Activated naive CD4-positive, alpha-beta T cell treated with anti-CD3 and anti-CD28 coated beads, Interleukin-2, amount 50 U/mL, for 72 hours (primary cell): ENCODE data around the gene MROH7. TPM values are rescaled to one million over a fixed set of nuclear protein-coding genes. Genes with fewer than 3 reads are reported as not detected.

Experiments used
- ATAC-seq, 2 donors: fragments of 150-1000 bp; cut with Tn5 transposase; 2 replicates each; pipeline ENCODE4 v1.10.0; 2021; ENCODE audit warnings: mild to moderate bottlenecking in 2 of 2, moderate library complexity in 2 of 2
- DNase-seq, 2 donors: peaks; one replicate each; pipeline ENCODE4 v3.0.0; 2021 to 2022; ENCODE audit warnings: low spot score in 2 of 2
- H3K27ac Mint-ChIP-seq, 2 donors: one replicate each; pipeline ENCODE4 v1.8.0; 2022; ENCODE audit warnings: mild to moderate bottlenecking in 2 of 2, mixed read lengths in 2 of 2
- H3K36me3 Mint-ChIP-seq, 2 donors: one replicate each; pipeline ENCODE4 v1.8.0; 2022; ENCODE audit warnings: mixed read lengths in 2 of 2
- H3K9me3 Mint-ChIP-seq, 2 donors: one replicate each; pipeline ENCODE4 v1.8.0; 2022; ENCODE audit warnings: mixed read lengths in 2 of 2
- total RNA-seq, 2 donors: library from RNA; stranded (reverse); gene quantifications; one replicate each; pipeline ENCODE4 v1.2.3, GENCODE V29; 2022

Gene MROH7
- total RNA-seq, 2 donors from 2014 or later, result 0.11 to 0.53 TPM

DNA sequence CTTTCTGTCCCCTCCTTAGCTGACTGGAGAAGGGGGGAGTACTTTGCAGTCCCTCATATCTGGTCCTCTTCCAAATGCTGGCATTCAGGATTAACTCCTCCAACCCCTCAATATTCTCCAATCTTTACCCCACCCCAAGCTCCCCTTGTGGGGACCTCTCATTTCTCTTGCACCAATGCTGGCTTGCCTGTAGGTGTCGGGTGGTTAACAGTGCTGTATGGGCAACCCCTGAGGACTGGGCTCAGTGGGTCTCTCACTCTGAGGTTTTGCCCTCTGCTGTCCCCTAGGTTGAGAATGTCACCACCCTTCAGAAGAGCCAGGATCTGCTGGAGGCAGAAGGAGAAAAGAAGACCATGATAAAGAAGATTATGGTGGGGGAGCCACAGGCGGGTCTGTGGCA lies 27.0 kb downstream of the MROH7 start:
- DNase-seq (no peak), ATAC-seq (no peak)
- no peaks in the 10 kb centered on the region for H3K9me3 Mint-ChIP-seq
- H3K27ac Mint-ChIP-seq, result peak overlapping the region in 1 of 2 donors; percentile 48
- no peaks in the 10 kb centered on the region for H3K36me3 Mint-ChIP-seq

DNA sequence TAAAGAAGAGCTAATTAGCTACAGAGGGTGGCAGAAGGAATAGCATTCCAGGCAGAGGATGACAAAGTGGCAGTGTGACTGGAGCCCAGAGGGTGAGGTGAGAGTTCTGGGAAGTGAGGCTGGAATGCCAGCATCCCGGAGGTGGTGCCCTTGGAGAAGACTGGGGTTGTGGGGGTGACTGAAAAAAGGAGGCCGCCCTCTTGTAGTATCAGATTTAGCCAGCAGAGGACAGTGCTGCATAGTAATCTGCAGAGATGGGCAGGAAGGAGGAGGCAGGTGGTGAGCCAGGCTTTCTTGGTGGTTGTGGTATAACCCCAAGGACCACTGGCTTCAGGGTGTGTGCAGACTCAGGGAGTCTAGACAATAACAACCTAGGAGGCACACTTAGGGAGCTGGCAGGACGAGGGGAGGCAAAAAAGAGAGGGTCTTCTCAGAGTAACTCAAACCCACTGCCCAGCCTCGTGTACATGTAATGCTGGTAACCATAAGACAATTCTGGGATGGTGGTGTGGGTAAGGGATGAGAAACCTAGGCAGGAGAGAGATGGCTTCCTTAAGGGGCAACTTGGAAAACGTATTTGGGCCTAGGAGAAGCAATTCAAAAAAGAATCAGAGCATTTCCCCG lies 30.5 kb downstream of the MROH7 start:
- peak; percentile 68 to 82 for DNase-seq
- ATAC-seq, result peak; percentile 94 to 95
- Mint-ChIP-seq H3K9me3 (no peaks in the 10 kb centered on the region), H3K27ac (no peak overlapping the region), H3K36me3 (no peaks in the 10 kb centered on the region)

DNA sequence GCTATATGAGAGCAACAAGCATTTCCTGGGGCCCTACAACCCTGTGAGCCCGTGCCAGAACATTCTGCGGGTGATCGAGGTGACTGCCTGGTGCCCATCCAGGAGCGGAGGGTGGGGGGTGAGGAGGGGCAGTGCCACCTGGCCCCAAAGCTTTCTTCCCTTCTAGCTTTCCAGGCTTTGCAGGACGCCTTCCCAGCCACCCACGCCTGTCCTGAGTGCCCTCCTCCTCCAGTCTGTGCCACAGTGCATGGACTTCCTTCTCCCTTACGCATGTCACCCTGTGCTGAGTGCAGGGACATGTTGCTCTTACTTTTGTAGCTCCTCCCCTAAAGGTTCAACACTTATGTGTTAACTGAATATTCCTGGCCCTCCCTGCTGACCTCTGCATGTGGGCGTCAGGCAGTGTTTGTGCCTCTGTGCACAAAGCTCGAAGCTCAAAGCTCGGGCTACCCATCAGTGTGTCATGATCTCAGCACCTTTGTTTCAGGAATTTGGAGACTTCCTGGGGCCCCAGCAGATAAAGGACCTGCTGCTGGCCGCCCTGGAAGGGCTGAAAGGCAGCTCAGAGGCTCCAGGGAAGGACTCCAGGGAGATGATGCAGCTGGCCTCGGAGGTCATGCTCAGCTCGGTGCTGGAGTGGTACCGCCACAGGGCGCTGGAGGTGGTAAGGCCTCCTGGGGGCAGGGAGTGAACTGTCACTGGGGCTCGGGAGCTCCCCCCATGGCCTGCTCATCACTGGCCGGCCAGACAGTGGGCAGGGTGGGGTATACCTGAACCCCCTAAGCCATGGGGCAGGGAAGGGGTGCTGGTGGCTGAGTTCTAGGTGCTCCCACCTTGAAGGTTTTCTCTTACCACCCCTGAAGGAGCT lies 37.4 kb downstream of the MROH7 start:
- DNase-seq (no peak), ATAC-seq (no peak)
- no peaks in the 10 kb centered on the region for H3K36me3 Mint-ChIP-seq
- H3K9me3 Mint-ChIP-seq, result no peaks in the 10 kb centered on the region
- H3K27ac Mint-ChIP-seq, result no peak overlapping the region

DNA sequence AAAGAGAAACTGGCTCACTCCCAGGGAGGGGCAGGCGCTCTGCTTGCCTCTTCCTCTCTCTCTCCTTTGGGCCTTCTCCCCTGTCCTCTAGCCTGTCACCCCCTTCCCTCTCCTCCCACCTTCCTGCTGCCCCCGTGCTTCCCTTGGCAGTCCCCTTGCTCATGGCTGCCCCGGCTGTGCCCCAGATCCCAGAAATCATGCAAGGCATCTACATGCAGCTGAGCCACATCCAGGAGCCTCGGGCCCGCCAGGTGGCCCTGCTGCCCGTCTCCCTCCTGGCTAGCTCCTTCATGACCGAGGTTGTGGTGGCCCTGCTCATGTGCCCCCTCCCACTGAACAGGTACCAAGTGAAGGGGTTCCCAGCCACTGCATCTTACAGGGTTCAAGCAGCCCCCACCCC lies 38.1 kb downstream of the MROH7 start:
- DNase-seq, result no peak
- Mint-ChIP-seq H3K9me3 (no peaks in the 10 kb centered on the region), H3K36me3 (no peaks in the 10 kb centered on the region), H3K27ac (no peak overlapping the region)
- ATAC-seq, result no peak

DNA sequence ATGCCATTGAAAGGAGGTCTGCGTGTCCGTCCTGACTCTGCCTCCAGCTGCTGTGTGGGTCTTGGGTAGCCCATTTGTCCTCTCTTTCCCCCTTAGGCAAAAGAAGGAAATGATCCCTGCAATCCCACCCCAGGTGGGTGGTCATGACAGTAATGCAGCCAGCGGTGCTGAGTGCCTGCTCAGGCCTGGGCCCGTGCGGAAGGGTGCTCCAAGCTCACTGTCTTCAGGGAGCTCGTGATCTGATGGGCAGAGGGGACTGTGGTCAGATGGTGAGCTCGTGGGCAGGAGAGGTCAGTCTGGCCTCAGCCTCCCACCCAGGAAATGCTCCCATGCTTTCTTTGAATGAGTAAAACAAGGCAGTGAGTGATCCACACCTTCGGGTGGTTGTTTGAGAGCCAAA lies 38.8 kb downstream of the MROH7 start:
- no peaks in the 10 kb centered on the region for H3K36me3 Mint-ChIP-seq
- ATAC-seq (no peak), DNase-seq (no peak)
- H3K27ac Mint-ChIP-seq, result peak overlapping the region in 1 of 2 donors; percentile 86
- H3K9me3 Mint-ChIP-seq, result no peaks in the 10 kb centered on the region

DNA sequence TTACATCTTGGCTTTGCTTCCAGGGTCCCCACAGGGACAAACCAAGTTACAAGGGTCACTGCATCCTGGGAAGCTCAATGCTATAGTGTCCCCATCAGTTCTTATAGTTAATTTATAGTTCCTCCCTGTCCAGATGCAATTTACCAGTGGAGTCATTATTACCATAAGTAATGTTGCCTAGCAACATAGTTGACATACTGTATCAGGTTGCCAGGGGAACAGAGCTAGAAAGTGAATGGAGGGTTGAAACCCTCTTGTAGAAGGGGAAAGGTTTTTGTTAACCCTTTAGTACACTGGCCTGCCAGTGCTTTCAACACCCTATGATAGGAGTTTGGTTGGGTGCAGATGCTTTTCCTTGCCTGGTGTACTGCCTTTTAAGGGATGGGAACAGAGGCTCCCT lies 39.8 kb downstream of the MROH7 start:
- no peaks in the 10 kb centered on the region for H3K36me3 Mint-ChIP-seq
- DNase-seq (no peak), ATAC-seq (peak; percentile 13 to 58)
- H3K27ac Mint-ChIP-seq, result no peak overlapping the region
- no peaks in the 10 kb centered on the region for H3K9me3 Mint-ChIP-seq

DNA sequence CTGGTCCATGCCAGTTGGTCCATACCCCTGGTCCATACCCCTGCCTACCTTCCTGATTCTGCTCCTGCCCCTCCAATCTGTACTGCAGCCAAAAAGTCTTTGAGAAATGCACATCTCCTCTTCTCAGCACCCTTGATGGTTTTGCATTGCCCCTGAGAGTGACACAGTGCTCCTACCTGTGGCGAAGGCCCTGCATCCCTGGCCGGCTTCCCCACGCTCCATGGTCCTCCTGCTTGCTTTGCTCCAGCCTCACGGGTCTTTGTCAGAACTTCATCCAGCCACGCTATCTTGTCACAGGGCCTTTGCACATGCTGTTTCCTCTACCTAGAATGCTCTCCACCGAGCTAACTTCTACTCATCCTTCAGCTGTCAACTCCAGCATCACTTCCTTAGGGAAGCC lies 41.9 kb downstream of the MROH7 start:
- Mint-ChIP-seq H3K36me3 (no peaks in the 10 kb centered on the region), H3K27ac (peak overlapping the region in 1 of 2 donors; percentile 90), H3K9me3 (no peaks in the 10 kb centered on the region)
- ATAC-seq, result no peak
- no peak for DNase-seq

DNA sequence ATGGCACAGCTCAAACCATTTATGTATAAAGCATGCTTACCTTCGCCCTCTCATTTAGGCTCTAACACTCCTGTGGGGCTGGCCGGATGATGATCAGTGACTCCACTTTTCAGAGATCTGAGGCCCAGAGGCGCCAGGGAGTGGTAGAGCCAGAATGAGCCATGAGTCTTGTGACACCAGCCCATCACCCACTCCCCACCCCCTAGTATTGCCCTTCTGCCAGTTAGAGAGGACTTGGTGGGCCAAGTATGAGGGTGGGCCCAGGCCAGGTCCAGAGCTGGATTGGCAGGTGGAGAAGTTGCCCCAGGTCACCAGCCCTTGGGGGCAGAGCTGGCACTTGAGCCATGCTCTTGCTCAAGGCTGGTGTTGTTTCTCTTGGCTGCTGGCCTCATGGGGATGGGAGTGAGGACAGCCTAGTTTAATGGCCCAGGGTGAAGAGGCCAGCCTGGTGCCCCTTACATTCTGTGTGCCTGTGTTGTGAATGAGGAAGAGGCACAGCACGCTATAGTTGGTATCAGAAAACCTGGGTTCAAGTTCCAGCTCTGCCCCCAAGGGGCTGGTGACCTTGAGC lies 43.8 kb downstream of the MROH7 start:
- Mint-ChIP-seq H3K9me3 (no peaks in the 10 kb centered on the region), H3K36me3 (no peaks in the 10 kb centered on the region), H3K27ac (no peak overlapping the region)
- ATAC-seq, result no peak
- no peak for DNase-seq

DNA sequence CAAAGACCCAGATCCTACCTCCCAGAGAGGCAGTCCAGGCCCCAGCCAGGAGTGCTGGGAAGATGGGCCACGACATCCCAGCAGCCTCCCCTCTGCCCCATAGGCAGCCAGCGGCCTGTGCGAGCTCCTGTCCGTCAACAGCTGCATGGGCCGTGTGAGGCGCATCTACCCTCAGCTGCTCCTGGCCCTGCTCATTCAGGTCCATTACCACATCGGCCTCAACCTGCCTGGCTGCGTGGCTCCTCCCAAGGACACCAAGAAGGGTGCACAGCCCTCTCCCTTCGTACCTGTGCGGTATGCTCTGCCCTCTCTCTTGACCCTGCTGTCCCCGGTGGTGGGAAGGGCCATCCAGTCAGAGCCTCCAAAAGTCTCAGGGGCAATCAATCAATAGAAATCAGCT lies 44.6 kb downstream of the MROH7 start:
- H3K27ac Mint-ChIP-seq, result no peak overlapping the region
- no peak for DNase-seq

DNA sequence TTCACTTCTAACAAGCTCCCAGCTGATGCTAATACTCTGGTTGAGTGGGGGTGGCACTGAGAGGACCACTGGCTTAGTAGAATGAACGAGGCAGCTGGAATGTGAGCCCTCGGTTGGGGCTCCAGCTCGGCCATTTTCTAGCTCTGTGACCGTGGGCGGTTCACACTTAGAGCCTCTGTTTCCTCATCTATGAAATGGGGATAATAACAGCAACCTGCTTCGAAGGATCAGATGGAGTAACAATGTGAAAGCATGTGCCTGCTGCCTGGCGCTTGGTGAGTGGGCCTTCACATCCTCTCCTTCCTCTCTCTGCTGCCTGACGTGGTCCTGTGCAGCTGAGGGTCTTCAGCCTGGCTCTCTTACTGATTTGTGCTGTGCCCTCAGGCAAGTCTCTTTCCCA lies 53.2 kb downstream of the MROH7 start:
- no peak for DNase-seq
- Mint-ChIP-seq H3K36me3 (no peaks in the 10 kb centered on the region), H3K27ac (no peak overlapping the region), H3K9me3 (no peaks in the 10 kb centered on the region)
- ATAC-seq, result no peak

More for the DNA sequence above, 44.6 kb downstream of the MROH7 start:
- no peaks in the 10 kb centered on the region for H3K9me3 Mint-ChIP-seq
- no peak for ATAC-seq
- H3K36me3 Mint-ChIP-seq, result no peaks in the 10 kb centered on the region

DNA sequence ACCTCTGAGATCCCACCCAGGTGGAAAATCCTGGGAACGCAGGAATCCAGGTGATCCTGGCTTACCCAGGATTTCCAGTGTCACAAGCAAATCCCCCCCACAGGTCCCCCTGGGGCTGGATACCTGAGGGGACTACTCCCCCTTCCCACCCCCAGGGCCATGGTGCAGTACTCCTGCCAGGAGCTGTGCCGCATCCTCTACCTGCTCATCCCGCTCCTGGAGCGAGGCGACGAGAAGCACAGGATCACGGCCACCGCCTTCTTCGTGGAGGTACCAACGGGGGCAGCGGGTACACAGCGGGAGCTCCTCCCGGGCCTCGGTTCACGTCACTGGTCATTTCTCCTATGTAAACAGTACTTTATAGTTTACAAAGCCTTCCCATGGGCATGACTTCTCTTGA lies 53.6 kb downstream of the MROH7 start:
- DNase-seq (no peak), ATAC-seq (no peak)
- Mint-ChIP-seq H3K27ac (no peak overlapping the region), H3K36me3 (no peaks in the 10 kb centered on the region), H3K9me3 (no peaks in the 10 kb centered on the region)

DNA sequence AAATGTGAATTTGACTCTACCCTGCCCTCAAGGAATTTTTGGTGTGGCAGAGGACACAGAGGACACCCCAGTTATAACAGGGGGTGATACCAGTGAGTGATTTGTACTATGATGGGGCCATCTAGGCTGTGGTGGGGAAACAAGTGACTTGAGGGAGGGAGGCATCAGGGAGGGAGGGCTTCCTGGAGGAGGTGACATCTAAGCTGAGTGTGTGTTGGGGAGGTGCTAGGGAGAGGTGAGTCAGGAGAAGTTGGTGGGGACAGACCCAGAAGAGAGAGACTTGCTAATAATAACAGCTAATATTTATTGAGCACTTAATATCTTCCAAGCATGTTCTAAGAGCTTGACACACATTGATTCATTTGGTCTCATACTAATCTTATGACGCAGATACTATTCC lies 54.2 kb downstream of the MROH7 start:
- DNase-seq (no peak), ATAC-seq (no peak)
- Mint-ChIP-seq H3K9me3 (no peaks in the 10 kb centered on the region), H3K27ac (no peak overlapping the region), H3K36me3 (no peaks in the 10 kb centered on the region)

DNA sequence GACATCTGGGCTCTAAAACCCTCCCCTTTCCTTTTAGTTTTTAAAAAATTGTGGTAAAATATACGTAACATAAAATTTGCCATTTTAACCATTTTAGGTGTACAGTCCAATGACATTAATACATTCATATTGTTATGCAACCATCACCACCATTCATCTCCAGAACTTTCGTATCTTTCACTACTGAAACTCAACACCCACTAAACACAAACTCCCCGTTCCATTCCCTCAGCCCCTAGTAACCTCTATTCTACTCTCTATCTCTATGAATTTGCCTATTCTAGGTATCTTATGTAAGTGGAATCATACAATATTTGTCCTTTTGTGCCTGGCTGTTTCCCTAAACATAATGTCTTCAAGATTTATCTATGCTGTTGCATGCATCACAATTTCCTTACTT lies 54.7 kb downstream of the MROH7 start:
- DNase-seq (no peak), ATAC-seq (peak in 1 of 2 donors; percentile 52)
- Mint-ChIP-seq H3K9me3 (no peaks in the 10 kb centered on the region), H3K27ac (no peak overlapping the region), H3K36me3 (no peaks in the 10 kb centered on the region)

DNA sequence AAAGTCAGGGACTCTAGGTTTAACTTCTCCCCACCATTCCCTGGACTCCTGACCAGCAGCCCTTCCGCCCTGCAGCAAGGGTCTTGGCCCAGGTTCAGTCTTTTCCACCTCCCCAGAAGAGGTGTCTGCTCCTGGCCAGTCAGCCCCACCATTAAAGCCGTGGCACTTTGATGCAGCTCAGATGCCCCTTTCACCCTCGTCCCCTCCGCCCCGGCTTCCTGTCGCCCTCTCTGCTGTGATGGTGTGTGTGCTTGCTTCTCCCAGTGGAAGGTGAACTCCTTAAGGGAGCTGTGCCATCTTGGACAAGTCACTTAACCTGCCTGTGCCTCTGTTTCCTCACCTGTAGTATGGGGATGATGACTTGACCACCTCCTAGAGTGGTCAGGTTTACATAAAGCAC lies 56.3 kb downstream of the MROH7 start:
- DNase-seq, result no peak
- no peak for ATAC-seq
- H3K36me3 Mint-ChIP-seq, result no peaks in the 10 kb centered on the region
- no peaks in the 10 kb centered on the region for H3K9me3 Mint-ChIP-seq
- no peak overlapping the region for H3K27ac Mint-ChIP-seq

DNA sequence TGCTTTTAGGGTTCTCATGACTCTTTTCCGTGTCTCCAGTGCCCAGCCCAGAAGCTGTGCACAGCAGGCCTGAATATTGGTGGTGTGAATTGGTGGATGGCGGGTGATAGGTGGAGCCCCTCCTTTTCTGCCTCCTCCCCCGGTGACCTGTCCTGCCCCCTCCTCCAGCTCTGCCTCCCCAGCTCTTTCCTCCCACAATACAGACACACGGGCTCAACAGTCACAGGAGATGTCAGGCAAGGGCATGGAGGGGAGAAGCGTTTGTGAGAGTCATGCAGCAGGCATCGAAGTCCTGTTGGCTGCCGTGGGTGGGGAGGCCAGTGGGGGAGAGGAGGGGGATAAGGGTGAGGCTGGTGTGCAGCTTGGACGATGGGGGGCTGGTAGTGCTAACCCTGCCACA lies 56.8 kb downstream of the MROH7 start:
- Mint-ChIP-seq H3K9me3 (no peaks in the 10 kb centered on the region), H3K27ac (no peak overlapping the region), H3K36me3 (no peaks in the 10 kb centered on the region)
- DNase-seq (no peak), ATAC-seq (no peak)

DNA sequence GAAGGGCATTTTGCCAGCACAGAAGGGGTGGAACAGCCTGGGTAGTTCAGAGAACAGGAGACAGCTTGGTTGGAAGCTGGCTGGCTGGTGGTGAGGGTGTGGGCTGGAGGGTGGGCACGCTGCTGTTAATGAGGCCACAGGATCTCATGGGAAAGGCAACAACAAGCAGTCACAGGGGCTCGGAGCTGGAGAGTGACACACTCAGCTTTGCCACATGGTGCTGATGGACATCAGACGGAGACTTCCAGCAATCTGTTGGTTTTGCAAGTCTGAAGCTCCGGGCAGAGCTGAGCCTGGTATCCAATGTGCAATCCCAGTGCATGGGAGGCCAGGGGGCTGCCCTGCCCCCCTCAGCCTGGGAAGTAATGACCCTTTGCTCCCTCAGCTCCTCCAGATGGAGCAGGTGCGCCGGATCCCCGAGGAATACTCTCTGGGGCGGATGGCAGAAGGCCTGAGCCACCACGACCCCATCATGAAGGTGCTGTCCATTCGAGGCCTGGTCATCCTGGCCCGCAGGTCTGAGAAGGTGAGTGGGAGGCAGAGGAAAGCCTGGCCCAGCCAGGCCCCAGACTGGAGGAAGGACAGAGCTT lies 58.4 kb downstream of the MROH7 start:
- no peaks in the 10 kb centered on the region for H3K9me3 Mint-ChIP-seq
- DNase-seq, result no peak
- ATAC-seq, result no peak
- H3K27ac Mint-ChIP-seq, result no peak overlapping the region
- no peaks in the 10 kb centered on the region for H3K36me3 Mint-ChIP-seq

DNA sequence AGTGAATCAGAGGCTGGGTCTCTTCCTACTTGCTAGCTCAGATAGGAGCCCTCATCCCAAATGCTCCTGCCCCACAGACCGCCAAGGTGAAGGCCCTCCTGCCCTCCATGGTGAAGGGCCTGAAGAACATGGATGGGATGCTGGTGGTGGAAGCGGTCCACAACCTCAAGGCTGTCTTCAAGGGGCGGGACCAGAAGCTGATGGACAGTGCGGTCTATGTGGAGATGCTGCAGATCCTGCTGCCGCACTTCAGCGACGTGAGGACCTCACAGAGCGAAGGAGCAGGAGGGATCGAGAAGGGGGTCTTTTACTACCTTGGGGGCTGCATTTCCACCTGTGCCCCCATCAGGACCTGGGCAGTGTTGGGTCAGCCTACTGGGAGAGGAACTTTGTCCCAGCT lies 59.5 kb downstream of the MROH7 start:
- Mint-ChIP-seq H3K27ac (no peak overlapping the region), H3K9me3 (no peaks in the 10 kb centered on the region)
- no peak for ATAC-seq

More for the DNA sequence above, 59.5 kb downstream of the MROH7 start:
- H3K36me3 Mint-ChIP-seq, result no peaks in the 10 kb centered on the region
- no peak for DNase-seq
